HCT116 (cell line): ENCODE measurements around the gene ERCC6L. TPM values are rescaled to one million over a fixed set of nuclear protein-coding genes. Genes with fewer than 3 reads are reported as not detected.

Experiments
- ATAC-seq: fragments of 200-7000 bp; cut with Tn5 transposase; 2 replicates; pipeline ENCODE4 v1.9.1; 2020; ENCODE audit warnings: mild to moderate bottlenecking, moderate library complexity
- BruUV-seq: library from RNA; stranded (reverse); fragments of 400-500 nt; replicated peaks from 2 replicates; lab custom pipeline; 2021; lab: Mats Ljungman, UMichigan
- CTCF ChIA-PET: fragments of 300-600 bp; sonication (Branson Sonifier 250); formaldehyde crosslinking; loops from one replicate; lab custom pipeline; 2021; ENCODE audit warnings: antibody characterized with exemption; lab: Charles Lee
- POLR2A ChIA-PET: fragments of 300-600, 350-600 bp; sonication (Branson Sonifier 250); formaldehyde crosslinking; loops from one replicate; lab custom pipeline; 2021; ENCODE audit warnings: antibody characterized with exemption; lab: Charles Lee
- RAD21 ChIA-PET, 2 experiments: fragments of 300-600 bp; sonication (Branson Sonifier 250); formaldehyde crosslinking; loops; one replicate each; lab custom pipeline; 2023; ENCODE audit warnings: low total read pairs in 2 of 2; ENCODE audit not compliant: uncharacterized antibody in 2 of 2, unreplicated experiment in 2 of 2, low non-redundant PET in 1 of 2; lab: Charles Lee
- DNase-seq: peaks from one replicate; pipeline ENCODE4 v3.0.0-alpha.2; 2010; ENCODE audit warnings: low read depth, low spot score
- H2AFZ ChIP-seq: fragments of 200-600 bp; shearing (Covaris generic), sonication (generic); 2 replicates; pipeline ENCODE4 v1.6.1; 2017; ENCODE audit warnings: low read depth, mixed run types, mixed read lengths, antibody characterized with exemption, low read length; ENCODE audit not compliant: poor library complexity, severe bottlenecking
- H3K27ac ChIP-seq: 2 replicates; pipeline ENCODE4 v1.5.1; 2012; ENCODE audit warnings: low read depth, low read length
- H3K27me3 ChIP-seq: fragments of 200-600 bp; sonication (generic); 2 replicates; pipeline ENCODE4 v1.6.1; 2016; ENCODE audit warnings: mixed run types, low read length, mixed read lengths; ENCODE audit not compliant: insufficient read depth
- H3K36me3 ChIP-seq, 2 experiments: fragments of 200-500 bp in 1 of 2; fragments of 200-600 bp in 1 of 2; sonication (Bioruptor generic) in 1 of 2; sonication (generic) in 1 of 2; 2 replicates each; pipeline versions ENCODE4 v1.5.1 to v1.6.1; 2014 to 2016; ENCODE audit warnings: low read length in 2 of 2, inconsistent platforms in 1 of 2, mixed read lengths in 1 of 2, mixed run types in 1 of 2; ENCODE audit not compliant: insufficient read depth in 2 of 2, control insufficient read depth in 1 of 2
- H3K4me1 ChIP-seq, 2 experiments: fragments of 200-600 bp in 1 of 2; sonication (generic) in 1 of 2; 2 replicates each; pipeline versions ENCODE4 v1.5.1 to v1.6.1; 2012 to 2017; ENCODE audit warnings: low read length in 2 of 2, inconsistent platforms in 1 of 2, mild to moderate bottlenecking in 1 of 2, mixed read lengths in 1 of 2, mixed run types in 1 of 2, moderate library complexity in 1 of 2; ENCODE audit not compliant: insufficient read depth in 2 of 2, control insufficient read depth in 1 of 2
- H3K4me2 ChIP-seq: fragments of 200-600 bp; sonication (generic); 2 replicates; pipeline ENCODE4 v1.6.1; 2017; ENCODE audit warnings: mixed run types, low read length, mixed read lengths
- H3K4me3 ChIP-seq, 2 experiments: fragments of 200-600 bp in 1 of 2; sonication (generic) in 1 of 2; replicated peaks in 1 of 2; 2 replicates each; pipeline ENCODE4 v1.5.1; 2011 to 2016; ENCODE audit warnings: low read length in 2 of 2, control low read depth in 1 of 2, low read depth in 1 of 2, mild to moderate bottlenecking in 1 of 2, mixed read lengths in 1 of 2, mixed run types in 1 of 2
- H3K79me2 ChIP-seq: fragments of 200-600 bp; sonication (generic); 2 replicates; pipeline ENCODE4 v1.6.1; 2017; ENCODE audit warnings: mild to moderate bottlenecking, mixed run types, low read length, moderate library complexity, mixed read lengths; ENCODE audit not compliant: insufficient read depth
- H3K9ac ChIP-seq: fragments of 200-600 bp; sonication (generic); 2 replicates; pipeline ENCODE4 v1.6.1; 2016; ENCODE audit warnings: low read length, mixed read lengths
- H3K9me2 ChIP-seq: fragments of 200-600 bp; sonication (generic), shearing (Covaris generic); 2 replicates; pipeline ENCODE4 v1.6.1; 2017; ENCODE audit warnings: mixed run types, mild to moderate bottlenecking, moderate library complexity; ENCODE audit not compliant: insufficient read depth
- H3K9me3 ChIP-seq, 2 experiments: fragments of 200-500 bp in 1 of 2; fragments of 200-600 bp in 1 of 2; sonication (Bioruptor generic) in 1 of 2; sonication (generic) in 1 of 2; 2 replicates each; pipeline ENCODE4 v1.6.1; 2014 to 2017; ENCODE audit warnings: low read length in 2 of 2, mixed read lengths in 2 of 2, inconsistent platforms in 1 of 2, low read depth in 1 of 2, mild to moderate bottlenecking in 1 of 2, mixed run types in 1 of 2, moderate library complexity in 1 of 2; ENCODE audit not compliant: control insufficient read depth in 1 of 2, insufficient read depth in 1 of 2
- H4K20me1 ChIP-seq: fragments of 200-600 bp; sonication (generic), shearing (Covaris generic); 2 replicates; pipeline ENCODE4 v1.6.1; 2017; ENCODE audit warnings: mixed run types, mild to moderate bottlenecking, moderate library complexity; ENCODE audit not compliant: insufficient read depth
- ATF3 ChIP-seq: IDR thresholded peaks from 2 replicates; pipeline ENCODE4 v1.6.1; 2012
- CBX3 ChIP-seq: IDR thresholded peaks from 2 replicates; pipeline ENCODE4 v1.6.1; 2012; ENCODE audit warnings: low read depth
- CTCF ChIP-seq, 3 experiments: fragments of 200-600 bp in 1 of 3; sonication (generic) in 1 of 3; IDR thresholded peaks in 2 of 3; conservative IDR thresholded peaks in 1 of 3; 2 replicates each; pipeline ENCODE4 v1.5.1; 2012 to 2017; ENCODE audit warnings: low read depth in 2 of 3, low read length in 2 of 3, antibody characterized with exemption in 1 of 3, borderline replicate concordance in 1 of 3, control low read depth in 1 of 3, mild to moderate bottlenecking in 1 of 3, mixed read lengths in 1 of 3, mixed run types in 1 of 3, moderate library complexity in 1 of 3; ENCODE audit not compliant: insufficient read depth in 1 of 3
- ELF1 ChIP-seq: IDR thresholded peaks from 2 replicates; pipeline ENCODE4 v1.6.1; 2012; ENCODE audit warnings: low read depth, borderline replicate concordance
- EZH2 ChIP-seq: fragments of 200-600 bp; sonication (generic); IDR thresholded peaks from 2 replicates; pipeline ENCODE4 v1.6.1; 2017; ENCODE audit warnings: antibody characterized with exemption, mixed run types
- EZH2phosphoT487 ChIP-seq: fragments of 200-600 bp; IDR thresholded peaks from 2 replicates; pipeline ENCODE4 v1.6.1; 2018; ENCODE audit warnings: antibody characterized with exemption, borderline replicate concordance
- FOSL1 ChIP-seq: IDR thresholded peaks from 2 replicates; pipeline ENCODE4 v1.6.1; 2012; ENCODE audit warnings: low read depth
- JUND ChIP-seq: IDR thresholded peaks from 2 replicates; pipeline ENCODE4 v1.6.1; 2012
- POLR2AphosphoS5 ChIP-seq: IDR thresholded peaks from 2 replicates; pipeline ENCODE4 v1.6.1; 2011; ENCODE audit warnings: mild to moderate bottlenecking, low read depth, low read length, moderate library complexity
- RAD21 ChIP-seq: IDR thresholded peaks from 2 replicates; pipeline ENCODE4 v1.6.1; 2012; ENCODE audit warnings: low read depth, mild to moderate bottlenecking
- REST ChIP-seq: IDR thresholded peaks from 2 replicates; pipeline ENCODE4 v1.6.1; 2012; ENCODE audit warnings: low read depth
- SP1 ChIP-seq: IDR thresholded peaks from 2 replicates; pipeline ENCODE4 v1.6.1; 2012; ENCODE audit warnings: low read depth
- TCF7L2 ChIP-seq: IDR thresholded peaks from 2 replicates; pipeline ENCODE4 v1.7.0; 2011; ENCODE audit warnings: borderline replicate concordance, inconsistent platforms; ENCODE audit not compliant: insufficient read depth, insufficient read length; ENCODE audit errors: extremely low read depth
- ZBTB33 ChIP-seq: IDR thresholded peaks from 2 replicates; pipeline ENCODE4 v1.6.1; 2011; ENCODE audit warnings: mild to moderate bottlenecking, low read length, moderate library complexity; ENCODE audit not compliant: insufficient replicate concordance; ENCODE audit errors: extremely low read depth
- ZFX ChIP-seq: fragments of 450-650 bp; IDR thresholded peaks from 2 replicates; pipeline ENCODE4 v1.6.1; 2017
- ZNF274 ChIP-seq: fragments of 200-500 bp; sonication (Bioruptor generic); IDR thresholded peaks from 2 replicates; pipeline ENCODE4 v1.6.1; 2014; ENCODE audit warnings: mild to moderate bottlenecking, low read depth, low read length, inconsistent platforms
- intact Hi-C: fragments of 100-400 bp; cut with micrococcal nuclease; formaldehyde crosslinking; loops from 2 replicates; pipeline ENCODE4 v1.10.0; 2022
- total RNA-seq: library from RNA; stranded (reverse); gene quantifications from one replicate; pipeline ENCODE4 v1.2.1, GENCODE V29; 2021; ENCODE audit not compliant: unreplicated experiment

Gene ERCC6L
- total RNA-seq, 1 experiment from 2014 or later, result 12.5 TPM

GRCh38 chrX:72268597-72269365, 30.0 kb upstream of the ERCC6L start:
- DNase-seq (no peak), ATAC-seq (no peak)
- no peak overlapping the region for H3K9ac ChIP-seq

More at GRCh38 chrX:72268597-72269365, 30.0 kb upstream of the ERCC6L start:
- no peak for TF ChIP-seq POLR2AphosphoS5
- no peak for TF ChIP-seq FOSL1
- TF ChIP-seq JUND, result no peak
- TF ChIP-seq ATF3, result no peak
- no peak for TF ChIP-seq ZNF274
- TF ChIP-seq EZH2phosphoT487, result no peak
- no peak for TF ChIP-seq CTCF (IDR thresholded peaks at IDR 0.05 in 2 of 3, conservative IDR thresholded peaks at IDR 0.05 in 1 of 3; ENCODE audit: borderline replicate concordance in 1 of 3, insufficient read depth in 1 of 3, low read depth in 2 of 3, low read length in 2 of 3)
- TF ChIP-seq ZBTB33, result no peak
- TF ChIP-seq REST, result no peak
- no peak for TF ChIP-seq ELF1
- no peak for TF ChIP-seq SP1
- no peak for TF ChIP-seq TCF7L2
- no peak for TF ChIP-seq ZFX
- no peak for TF ChIP-seq CBX3
- no peak for TF ChIP-seq EZH2
- TF ChIP-seq RAD21, result no peak
- BruUV-seq, result no TSS peak
- intact Hi-C loops, result no loop called here
- no peak overlapping the region for H3K4me2 ChIP-seq
- RAD21 ChIA-PET, result no interaction called here
- H3K4me1 ChIP-seq, result peaks cover 0 to 39% of the 10 kb centered on the region in 2 experiments; a peak in 2 of 4 replicates
- CTCF ChIA-PET, result interaction anchor here (1.1 kb wide), 1 partner anchor 29 kb away, joined by 3 read pairs; no protein-coding TSS in a partner anchor
- H3K9me3 ChIP-seq, result no peaks in the 10 kb centered on the region
- H3K79me2 ChIP-seq, result peaks cover 22% of the 10 kb centered on the region
- POLR2A ChIA-PET, result interaction anchor here (0.7 to 4.2 kb wide), 2 partner anchors 8 to 30 kb away, joined by 3 to 18 read pairs; partner anchors contain the start of genes ERCC6L and RPS4X
- no peaks in the 10 kb centered on the region for H3K27me3 ChIP-seq
- H3K4me3 ChIP-seq, result no peak overlapping the region
- H2AFZ ChIP-seq, result no peak overlapping the region
- peaks cover 4% of the 10 kb centered on the region; the same call in 1 of the 2 replicates for H4K20me1 ChIP-seq
- H3K27ac ChIP-seq, result no peak overlapping the region
- no peaks in the 10 kb centered on the region for H3K9me2 ChIP-seq
- H3K36me3 ChIP-seq, result peaks cover 7 to 21% of the 10 kb centered on the region in 2 experiments
